NT2/D1 (cell line): ENCODE data around the gene CNIH3.

Source experiments
- SUZ12 ChIP-seq: IDR thresholded peaks from 2 replicates; pipeline ENCODE4 v1.6.1; 2011; ENCODE audit not compliant: insufficient read length, insufficient read depth; ENCODE audit errors: extremely low read depth
- YY1 ChIP-seq: IDR thresholded peaks from 2 replicates; pipeline ENCODE4 v1.6.1; 2011; ENCODE audit not compliant: insufficient read length, insufficient read depth
- ZNF274 ChIP-seq: IDR thresholded peaks from 2 replicates; pipeline ENCODE4 v1.6.1; 2011; ENCODE audit warnings: mild to moderate bottlenecking, low read depth, low read length

- no peak for TF ChIP-seq SUZ12
- TF ChIP-seq YY1: no peak
- no peak for TF ChIP-seq ZNF274
These were observed 92.0 kb downstream of the CNIH3 start for GRCh38 chr1:224707843-224708725.
